AG09309 (cell line): ENCODE measurements around the gene GRID1.

ENCODE experiments used
- DNase-seq: peaks from one replicate; pipeline ENCODE4 v3.0.0-alpha.2; 2010; ENCODE audit warnings: low read depth
- H3K4me3 ChIP-seq: 2 replicates; pipeline ENCODE4 v1.5.1; 2011; ENCODE audit warnings: mild to moderate bottlenecking, low read depth, low read length, moderate library complexity; ENCODE audit not compliant: control insufficient read depth
- TF ChIP-seq, protein P1 (sequence below): IDR thresholded peaks from 2 replicates; pipeline ENCODE4 v1.5.1; 2011; ENCODE audit warnings: mild to moderate bottlenecking, low read depth, low read length, inconsistent platforms; ENCODE audit not compliant: insufficient read depth, control insufficient read depth; ENCODE audit errors: missing control alignments

The GRID1 gene

DNA sequence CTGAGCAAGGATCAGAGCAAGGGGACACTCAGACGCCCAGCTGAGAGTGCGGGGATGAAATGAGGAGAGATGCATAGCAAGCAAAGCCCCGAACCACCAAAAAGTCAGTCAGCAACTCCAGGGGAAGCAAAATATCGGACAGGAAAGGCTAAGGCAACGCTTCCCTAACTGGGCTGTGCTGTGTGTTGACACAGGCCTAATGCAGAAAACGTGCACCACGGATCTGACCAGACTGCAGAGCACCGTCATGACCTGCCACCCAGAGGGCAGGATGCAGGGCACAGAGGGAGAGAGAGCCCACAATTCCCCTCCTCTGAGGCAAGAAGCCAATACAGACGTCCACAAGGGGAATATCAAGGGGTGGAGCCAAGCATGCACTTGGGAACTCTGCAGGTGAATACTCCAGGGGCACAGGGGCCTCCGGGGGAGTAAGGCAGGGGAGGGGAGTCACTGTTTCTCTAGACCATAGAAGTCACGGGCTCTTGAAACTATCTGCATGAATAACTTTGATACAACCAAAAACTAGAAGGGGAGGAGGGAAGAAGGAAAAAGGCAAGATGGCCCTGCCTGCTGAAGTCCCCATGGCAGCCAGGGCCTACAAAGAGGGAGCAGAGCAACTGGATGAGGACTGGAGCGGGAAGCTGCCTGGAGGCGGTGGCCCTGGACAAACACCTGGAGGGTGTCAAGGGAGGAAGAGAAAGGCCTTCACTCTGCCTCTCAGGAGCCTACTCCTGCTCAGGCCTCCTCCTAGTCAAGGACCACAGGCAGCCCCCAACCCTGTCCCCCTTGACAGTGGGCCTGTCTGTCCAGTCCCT lies 26.2 kb downstream of the GRID1 start:
- TF ChIP-seq, protein P1, sequence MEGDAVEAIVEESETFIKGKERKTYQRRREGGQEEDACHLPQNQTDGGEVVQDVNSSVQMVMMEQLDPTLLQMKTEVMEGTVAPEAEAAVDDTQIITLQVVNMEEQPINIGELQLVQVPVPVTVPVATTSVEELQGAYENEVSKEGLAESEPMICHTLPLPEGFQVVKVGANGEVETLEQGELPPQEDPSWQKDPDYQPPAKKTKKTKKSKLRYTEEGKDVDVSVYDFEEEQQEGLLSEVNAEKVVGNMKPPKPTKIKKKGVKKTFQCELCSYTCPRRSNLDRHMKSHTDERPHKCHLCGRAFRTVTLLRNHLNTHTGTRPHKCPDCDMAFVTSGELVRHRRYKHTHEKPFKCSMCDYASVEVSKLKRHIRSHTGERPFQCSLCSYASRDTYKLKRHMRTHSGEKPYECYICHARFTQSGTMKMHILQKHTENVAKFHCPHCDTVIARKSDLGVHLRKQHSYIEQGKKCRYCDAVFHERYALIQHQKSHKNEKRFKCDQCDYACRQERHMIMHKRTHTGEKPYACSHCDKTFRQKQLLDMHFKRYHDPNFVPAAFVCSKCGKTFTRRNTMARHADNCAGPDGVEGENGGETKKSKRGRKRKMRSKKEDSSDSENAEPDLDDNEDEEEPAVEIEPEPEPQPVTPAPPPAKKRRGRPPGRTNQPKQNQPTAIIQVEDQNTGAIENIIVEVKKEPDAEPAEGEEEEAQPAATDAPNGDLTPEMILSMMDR = no peak
- DNase-seq = no peak
- H3K4me3 ChIP-seq = no peak overlapping the region

DNA sequence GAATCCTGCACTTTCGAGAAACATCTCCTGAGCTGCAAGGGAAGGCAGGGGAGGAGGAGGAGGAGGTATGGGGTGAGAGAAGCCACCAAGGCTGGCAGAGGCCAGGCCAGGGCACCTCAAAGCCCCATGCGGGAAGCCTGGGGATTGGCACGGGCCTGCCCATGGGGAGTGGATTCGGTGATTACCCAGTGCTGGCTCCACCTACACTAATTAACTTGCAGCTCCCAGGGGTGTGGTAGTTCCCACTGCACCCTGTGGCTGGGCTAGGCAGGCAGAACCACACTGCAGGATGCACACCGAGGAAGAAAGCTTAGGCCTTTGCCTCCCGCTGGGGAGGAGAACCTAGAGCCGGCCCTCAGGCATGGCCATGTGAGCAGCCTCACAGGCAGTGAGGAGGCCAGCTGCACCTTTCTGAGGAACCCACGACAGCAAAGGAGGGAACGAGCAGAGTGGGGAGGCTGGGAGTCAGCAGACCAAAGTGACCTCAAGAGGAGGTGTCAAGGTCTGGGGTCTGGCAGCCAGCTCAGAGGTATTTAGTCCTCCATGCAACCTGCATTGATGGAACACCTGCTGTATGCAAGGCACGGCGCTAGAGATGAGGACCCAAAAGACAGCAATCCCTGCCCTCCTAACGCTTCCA lies 27.2 kb downstream of the GRID1 start:
- DNase-seq = no peak
- TF ChIP-seq, protein P1 = no peak

DNA sequence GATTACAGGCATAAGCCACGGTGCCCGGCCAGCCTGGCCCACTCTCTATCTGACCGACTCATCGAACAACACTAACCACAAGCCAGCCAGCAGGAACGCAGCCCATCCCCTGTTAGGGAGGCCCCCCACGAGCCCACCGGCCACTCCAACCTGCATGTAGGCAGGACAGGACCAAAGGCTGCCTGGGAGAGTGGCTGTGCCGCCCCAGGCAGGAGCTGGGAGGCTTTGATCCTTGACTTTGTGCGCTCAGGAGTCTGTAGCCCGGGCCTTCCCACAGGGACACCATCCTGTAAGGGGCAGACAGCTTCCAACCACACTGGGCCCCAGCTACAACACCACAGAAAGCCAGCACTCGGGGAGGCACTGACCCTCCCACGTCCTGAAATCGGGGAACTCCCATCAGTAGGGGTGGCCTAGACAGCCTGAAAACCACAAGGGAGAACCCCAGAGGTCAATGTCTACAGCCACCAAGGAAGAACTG lies 29.4 kb downstream of the GRID1 start:
- TF ChIP-seq, protein P1 = no peak
- no peak for DNase-seq
- H3K4me3 ChIP-seq = no peak overlapping the region

More for the DNA sequence above, 27.2 kb downstream of the GRID1 start:
- no peak overlapping the region for H3K4me3 ChIP-seq

DNA sequence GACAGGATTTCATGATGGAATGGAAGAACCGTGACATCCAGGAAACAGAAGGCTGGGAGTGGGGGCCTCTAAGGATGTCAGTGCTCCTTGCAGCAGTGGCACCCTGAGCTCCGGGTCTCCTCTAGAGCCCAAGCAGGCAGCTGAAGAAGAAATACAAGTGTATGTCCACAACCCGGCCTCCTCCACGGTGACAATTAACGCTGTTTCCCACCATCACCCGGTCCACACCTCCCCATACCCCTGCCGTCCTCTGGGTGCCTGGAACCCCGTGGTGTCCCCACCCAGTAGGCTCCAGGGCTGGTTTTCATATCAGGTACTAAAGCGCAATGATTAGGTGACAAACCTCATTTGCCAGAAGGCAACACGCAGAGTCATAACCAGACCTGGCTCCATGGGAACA lies 30.3 kb downstream of the GRID1 start:
- no peak for DNase-seq
- TF ChIP-seq, protein P1 = no peak
- no peak overlapping the region for H3K4me3 ChIP-seq

DNA sequence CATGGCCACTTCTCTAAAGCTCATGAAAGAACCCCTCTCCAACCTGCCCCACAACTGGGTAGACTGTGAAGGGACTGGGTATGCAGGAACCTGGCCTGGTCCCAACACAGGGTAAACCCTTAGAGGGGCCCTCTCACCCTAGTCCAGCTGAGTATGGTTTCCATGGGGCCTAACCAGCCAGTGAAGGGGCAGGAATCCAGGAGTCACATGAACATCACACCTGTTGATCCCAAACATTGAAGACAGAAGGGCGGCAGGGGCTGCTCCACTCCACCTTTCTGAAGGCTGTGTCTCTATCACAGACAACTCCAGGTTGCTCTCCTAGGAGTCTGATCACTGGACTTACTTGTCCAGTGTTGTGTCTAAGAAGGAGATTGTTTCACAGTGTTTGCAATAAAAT lies 30.8 kb downstream of the GRID1 start:
- H3K4me3 ChIP-seq = no peak overlapping the region
- no peak for DNase-seq
- TF ChIP-seq, protein P1 = no peak

DNA sequence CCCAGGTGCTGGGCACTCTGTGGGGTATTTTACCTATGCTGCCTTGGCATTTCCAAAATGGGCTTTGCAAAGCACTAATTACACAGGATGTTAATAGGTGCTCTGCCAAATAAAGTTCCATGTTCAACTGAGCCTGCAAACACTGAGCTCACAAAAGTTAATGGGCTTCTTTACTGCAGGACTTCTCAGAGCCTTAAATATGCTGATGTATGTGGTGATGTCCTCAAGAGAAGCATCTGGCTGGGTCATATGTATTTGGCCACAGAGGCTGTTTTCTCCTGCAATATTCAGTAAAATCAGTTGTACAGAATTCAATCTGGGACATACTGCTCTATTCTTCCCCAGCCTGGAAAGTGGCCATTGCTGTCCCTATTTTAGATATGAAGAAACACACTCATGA lies 31.3 kb downstream of the GRID1 start:
- no peak for DNase-seq
- H3K4me3 ChIP-seq = no peak overlapping the region
- TF ChIP-seq, protein P1 = no peak
